NCI-H510A treated with DMSO at 0.1 percent for 48 hours (cell line): ENCODE measurements around the gene ZSWIM6.

Experiments used
- DNase-seq: peaks from one replicate; lab custom pipeline; 2025; lab: John Stamatoyannopoulos, UW

Gene ZSWIM6

DNA sequence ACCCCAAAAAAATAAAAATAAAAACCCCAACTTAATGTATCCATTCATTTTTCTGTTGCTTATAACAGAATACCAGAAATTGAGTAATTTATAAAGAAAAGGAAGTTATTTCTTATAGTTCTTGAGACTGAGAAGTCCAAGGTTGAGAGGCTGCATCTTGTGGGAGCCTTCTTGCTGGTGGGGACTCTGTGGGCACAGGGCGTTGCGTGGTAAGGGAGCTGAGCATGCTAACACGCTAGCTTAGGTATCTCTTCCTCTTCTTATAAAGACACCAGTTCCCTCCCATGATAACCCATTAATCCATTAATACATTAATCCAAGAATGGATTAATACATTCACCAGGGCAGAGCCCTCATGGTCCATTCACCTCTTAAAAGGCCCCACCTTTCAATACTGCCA, 150.9 kb downstream of the ZSWIM6 start:
- DNase-seq = no peak

DNA sequence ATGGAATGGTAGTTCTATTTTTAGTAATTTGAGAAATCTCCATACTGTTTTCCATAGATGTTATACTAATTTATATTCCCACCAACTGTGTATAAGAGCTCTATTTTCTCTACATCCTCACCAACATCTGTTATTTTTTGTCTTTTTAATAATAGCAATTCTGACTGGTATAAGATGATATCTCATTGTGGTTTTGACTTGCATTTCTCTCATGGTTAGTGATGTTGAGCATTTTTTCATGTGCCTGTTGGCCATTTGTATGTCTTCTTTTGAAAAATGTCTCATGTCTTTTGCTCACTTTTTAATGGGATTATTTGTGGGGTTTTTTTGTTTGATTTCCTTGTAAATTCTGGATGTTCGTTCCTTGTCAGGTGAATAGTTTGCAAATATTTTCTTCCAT, 154.4 kb downstream of the ZSWIM6 start:
- DNase-seq = no peak

DNA sequence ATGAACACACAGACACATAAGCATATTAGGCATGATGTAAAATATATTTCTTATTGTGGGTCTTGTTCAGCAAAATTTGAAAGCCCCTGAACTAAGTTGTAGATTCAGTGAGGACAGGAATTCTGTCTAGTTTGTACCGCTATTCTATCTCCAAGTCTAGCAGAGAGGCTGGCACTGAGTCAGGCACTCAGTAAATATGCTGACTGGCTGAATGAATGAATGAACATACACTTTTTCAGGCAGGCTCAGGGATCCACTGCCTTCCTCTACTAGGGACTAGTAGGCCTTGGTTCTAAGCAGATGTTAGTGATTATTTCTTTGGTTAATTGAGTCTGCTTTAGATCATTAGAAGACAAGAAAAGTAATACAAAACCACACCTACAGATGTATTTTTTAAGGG, 157.5 kb downstream of the ZSWIM6 start:
- no peak for DNase-seq

GRCh38 chr5:61491861-61492260, 159.8 kb downstream of the ZSWIM6 start:
- DNase-seq = peak; percentile 11

GRCh38 chr5:61493973-61494372, 161.9 kb downstream of the ZSWIM6 start:
- no peak for DNase-seq

- DNase-seq = no peak
Observed at GRCh38 chr5:61496446-61496845, 164.4 kb downstream of the ZSWIM6 start.

DNA sequence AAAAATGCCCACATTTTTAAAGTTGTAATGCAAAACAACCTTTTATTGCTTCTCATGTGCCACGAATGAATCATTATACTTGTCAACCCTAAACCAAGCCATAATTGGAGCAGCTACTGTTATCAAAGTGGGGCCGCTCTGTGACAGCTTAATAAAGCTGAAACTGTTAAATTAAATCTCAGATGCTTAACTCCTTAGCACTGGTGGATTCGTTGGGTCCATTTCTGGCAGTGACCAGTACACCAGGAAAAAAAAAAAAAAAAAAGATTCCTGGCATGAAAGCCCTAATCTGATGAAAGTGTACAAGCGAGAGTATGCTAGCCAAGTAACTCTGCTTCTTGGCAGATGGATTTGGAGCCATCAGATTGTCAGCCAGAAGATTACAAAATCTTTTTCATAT, 164.8 kb downstream of the ZSWIM6 start:
- DNase-seq = no peak

- no peak for DNase-seq
Observed at GRCh38 chr5:61498121-61498520, 166.1 kb downstream of the ZSWIM6 start.

GRCh38 chr5:61501971-61502370, 169.9 kb downstream of the ZSWIM6 start:
- DNase-seq = no peak

DNA sequence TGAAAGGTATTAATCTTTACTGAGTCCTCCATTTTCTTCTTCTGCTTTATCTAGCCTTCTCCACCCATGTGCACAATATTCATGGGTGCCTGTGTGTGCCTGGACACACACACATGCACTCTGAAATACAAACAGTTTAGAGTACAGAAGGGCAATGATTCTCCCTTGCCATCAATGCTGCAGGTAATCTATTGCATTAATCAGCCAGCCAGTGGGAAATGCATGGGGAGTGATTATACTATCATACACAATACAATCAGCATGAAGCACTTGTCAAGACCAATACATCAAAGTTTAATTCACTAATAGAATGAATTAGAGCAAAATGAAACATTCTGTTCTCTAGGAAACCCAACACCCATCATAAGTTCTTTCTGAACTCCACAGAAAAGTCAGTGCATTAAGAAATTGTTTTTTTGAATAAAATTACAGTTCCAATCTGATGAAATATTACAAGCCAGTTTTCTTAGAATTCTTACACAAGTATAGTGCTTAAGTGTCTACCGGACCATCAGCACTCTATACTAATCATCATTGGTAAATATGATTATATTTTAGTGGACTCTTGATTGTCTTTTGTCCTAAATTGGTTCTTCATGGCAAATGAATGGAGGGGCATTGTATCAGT, 172.2 kb downstream of the ZSWIM6 start:
- no peak for DNase-seq

- no peak for DNase-seq
Observed at GRCh38 chr5:61505281-61505680, 173.2 kb downstream of the ZSWIM6 start.

DNA sequence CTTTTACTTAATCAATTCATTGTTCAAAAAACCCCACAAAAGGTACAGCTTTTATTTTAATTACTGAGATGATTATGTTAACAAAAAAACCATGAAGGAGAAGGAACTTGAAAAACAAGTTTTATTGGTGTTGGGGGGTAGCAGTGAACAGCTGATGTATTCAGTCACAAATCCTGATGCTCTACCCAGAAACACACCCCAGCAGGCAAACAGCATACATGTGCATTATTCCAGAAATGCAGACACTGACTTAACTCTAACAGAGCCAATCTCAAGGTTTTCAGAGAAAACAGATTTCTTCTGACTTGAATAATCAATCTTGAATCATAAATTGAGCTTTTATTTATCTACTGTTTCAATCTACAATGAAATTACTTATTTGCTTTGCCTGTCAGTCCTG, 175.2 kb downstream of the ZSWIM6 start:
- no peak for DNase-seq

DNA sequence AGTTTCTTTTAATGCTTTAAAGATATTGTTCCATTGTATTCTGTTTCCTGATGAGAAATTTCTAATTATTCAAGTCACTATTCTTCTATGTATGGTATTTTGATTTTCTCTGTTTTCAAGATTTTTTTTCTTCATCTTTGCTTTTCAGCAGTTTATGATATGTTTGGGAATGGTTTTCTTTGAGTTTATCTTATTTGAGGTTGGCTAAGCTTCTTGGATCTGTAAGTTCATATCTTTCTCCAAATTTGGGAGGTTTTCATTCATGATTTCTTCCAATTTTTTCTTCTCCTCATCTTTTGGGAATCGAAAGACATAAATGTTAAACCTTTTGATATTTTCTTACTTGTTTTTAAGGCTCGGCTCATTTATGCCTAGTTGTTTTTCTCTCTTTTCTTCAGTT, 184.9 kb downstream of the ZSWIM6 start:
- no peak for DNase-seq

GRCh38 chr5:61519728-61520277, 187.7 kb downstream of the ZSWIM6 start:
- DNase-seq = no peak

DNA sequence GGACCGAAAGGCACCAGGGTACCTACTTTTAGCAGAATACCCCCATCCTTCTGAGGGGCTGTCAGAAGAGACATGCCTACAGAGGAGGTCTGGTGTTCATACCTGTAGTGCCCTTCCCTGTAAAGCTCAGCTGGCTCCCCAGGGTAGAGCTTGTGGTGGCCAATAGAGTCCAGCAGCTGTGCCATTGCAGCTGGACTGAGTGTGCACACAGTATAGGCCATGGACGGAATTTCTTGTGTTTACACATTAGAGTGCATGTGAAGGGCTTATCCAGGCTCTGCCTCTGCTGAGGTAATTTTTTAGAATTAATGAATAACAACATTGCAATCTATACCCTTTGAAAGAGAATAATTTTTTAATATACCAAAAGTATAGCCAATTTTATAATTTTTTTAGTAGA, 191.0 kb downstream of the ZSWIM6 start:
- DNase-seq = no peak

GRCh38 chr5:61523997-61524396, 191.9 kb downstream of the ZSWIM6 start:
- no peak for DNase-seq

GRCh38 chr5:61525512-61526206, 193.6 kb downstream of the ZSWIM6 start:
- DNase-seq = no peak

DNA sequence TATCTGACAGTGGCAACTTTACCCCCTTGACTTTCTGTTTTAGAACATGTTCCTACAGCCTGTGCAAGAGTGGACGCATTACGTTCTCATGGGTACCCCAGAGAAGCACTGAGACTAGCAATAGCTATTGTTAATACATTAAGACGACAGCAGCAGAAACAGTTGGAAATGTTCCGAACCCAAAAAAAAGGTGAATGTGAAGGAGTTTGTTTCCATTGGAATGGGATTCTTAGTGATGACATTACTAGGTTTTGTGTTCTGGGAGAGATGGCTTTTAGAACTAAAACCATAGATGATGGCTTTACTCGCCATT, 194.1 kb downstream of the ZSWIM6 start:
- no peak for DNase-seq

- no peak for DNase-seq
Observed at GRCh38 chr5:61532983-61533382, 200.9 kb downstream of the ZSWIM6 start.

DNA sequence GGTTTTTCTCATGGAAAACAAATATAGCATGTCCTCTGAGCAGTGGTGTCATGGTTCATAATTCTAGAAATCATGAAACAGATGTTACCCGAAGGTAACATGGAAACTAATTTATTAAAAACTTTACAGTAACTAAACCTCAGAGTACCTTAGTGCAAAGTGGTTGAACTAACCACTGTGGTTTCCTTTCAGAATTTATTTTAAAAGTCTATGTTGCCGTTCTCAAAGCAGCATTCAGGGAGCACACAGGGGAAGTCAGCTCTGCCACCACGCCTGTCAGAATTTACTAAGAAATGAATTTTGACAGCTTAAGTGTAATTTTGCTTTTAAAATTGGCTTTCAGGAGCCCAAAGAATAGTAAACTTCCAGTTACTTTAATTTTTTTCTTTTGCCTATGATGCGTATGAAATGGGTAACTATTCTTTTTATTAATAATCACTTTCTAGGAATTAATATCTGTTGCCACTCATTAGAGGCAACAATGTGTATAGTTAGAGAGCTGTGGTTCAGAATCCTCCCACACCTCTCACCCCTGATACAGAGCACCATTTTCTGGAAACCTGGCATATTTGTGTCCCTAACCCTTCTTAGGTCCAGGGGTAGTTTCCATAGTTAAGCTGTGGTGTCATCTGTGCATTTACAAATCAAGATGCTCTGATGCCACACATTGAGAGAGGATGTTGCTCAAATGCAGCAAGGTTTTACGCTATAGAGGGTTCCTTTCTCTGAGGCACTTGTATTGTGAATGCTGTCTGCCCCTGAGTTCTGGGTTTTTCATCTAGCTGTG, 202.6 kb downstream of the ZSWIM6 start:
- DNase-seq = no peak

DNA sequence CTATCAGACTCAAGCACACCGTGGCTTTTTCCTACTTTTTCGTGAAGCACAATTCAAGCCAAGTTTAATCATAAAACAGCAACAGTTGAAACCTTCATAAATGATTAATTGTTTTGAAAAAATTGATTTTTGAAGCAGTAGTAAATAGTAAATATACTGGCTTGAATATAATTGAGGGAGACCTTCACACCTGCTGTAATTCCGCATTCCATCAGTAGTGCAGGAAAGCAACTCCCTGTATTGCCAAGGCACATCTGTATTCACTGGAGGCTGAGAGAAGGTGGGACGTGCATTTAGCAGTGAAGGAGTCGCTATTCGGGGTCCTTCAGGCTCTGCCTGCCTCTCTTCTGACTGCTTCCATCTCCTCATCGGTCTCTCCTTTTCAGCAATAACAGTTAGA, 203.8 kb downstream of the ZSWIM6 start:
- DNase-seq = no peak

DNA sequence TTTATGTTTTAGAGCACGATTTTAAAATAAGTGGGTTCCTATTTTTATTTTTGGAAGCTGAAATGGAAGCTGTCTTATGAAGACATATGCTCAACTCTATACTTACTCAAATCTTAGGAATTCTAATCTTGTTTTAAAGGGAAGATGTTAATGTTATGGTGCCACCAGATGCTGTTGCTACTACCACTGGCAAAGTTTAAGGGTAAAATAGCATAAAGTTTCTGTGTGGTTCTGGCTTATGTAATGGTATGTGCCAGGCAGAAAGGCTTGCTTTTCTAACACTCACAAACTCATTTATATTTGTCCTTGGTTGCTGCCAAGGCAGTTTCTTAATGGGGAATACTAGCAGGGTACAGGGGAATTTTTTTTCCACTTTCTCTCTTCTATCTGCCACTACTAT, 204.9 kb downstream of the ZSWIM6 start:
- no peak for DNase-seq
